HG03432 (cell line): ENCODE data around the gene DDR2.
A peak's percentile ranks its signal among the peaks of the same experiment; 100 is the strongest.
"Not testable (repeated sequence)": the region's sequence is repeated elsewhere in the genome, so short reads cannot be mapped to it uniquely, and the experiment has no call there.

Source experiments
- ATAC-seq: cut with Tn5 transposase; IDR thresholded peaks from one replicate; pipeline ENCODE4 v1.9.1; 2021; ENCODE audit warnings: mild to moderate bottlenecking, moderate library complexity; ENCODE audit not compliant: unreplicated experiment

Gene DDR2

GRCh38 chr1:162753998-162754585 lies 121.8 kb downstream of the DDR2 start:
- ATAC-seq = no peak

- ATAC-seq = no peak
Measured at GRCh38 chr1:162755306-162755705, 123.0 kb downstream of the DDR2 start.

- ATAC-seq = no peak
Measured at GRCh38 chr1:162756523-162756922, 124.3 kb downstream of the DDR2 start.

GRCh38 chr1:162757476-162757875 lies 125.2 kb downstream of the DDR2 start:
- ATAC-seq = no peak

- no peak for ATAC-seq
Measured at GRCh38 chr1:162765788-162766187, 133.5 kb downstream of the DDR2 start.

- no peak for ATAC-seq
Measured at GRCh38 chr1:162772571-162773154, 140.4 kb downstream of the DDR2 start.

- ATAC-seq = no peak
Measured at GRCh38 chr1:162774007-162774406, 141.7 kb downstream of the DDR2 start.

- no peak for ATAC-seq
Measured at GRCh38 chr1:162779043-162779442, 146.8 kb downstream of the DDR2 start.

GRCh38 chr1:162782671-162783070 lies 150.4 kb downstream of the DDR2 start:
- ATAC-seq = no peak

- not testable (repeated sequence) for ATAC-seq
Measured at GRCh38 chr1:162784926-162785325, 152.7 kb downstream of the DDR2 start.

GRCh38 chr1:162788783-162789182 lies 156.5 kb downstream of the DDR2 start:
- not testable (repeated sequence) for ATAC-seq

- peak; percentile 99 for ATAC-seq
Measured at GRCh38 chr1:162790303-162790984, 158.2 kb downstream of the DDR2 start, which contains the start of gene HSD17B7. Gene HSD17B7, plus strand, starts transcription at chr1:162790702. Its CDS starts 99 bp downstream, at chr1:162790801.

GRCh38 chr1:162790985-162791357 lies 158.7 kb downstream of the DDR2 start:
- not testable (repeated sequence) for ATAC-seq

- ATAC-seq = not testable (repeated sequence)
Measured at GRCh38 chr1:162794284-162794683, 162.0 kb downstream of the DDR2 start.

- ATAC-seq = not testable (repeated sequence)
Measured at GRCh38 chr1:162796617-162797279, 164.5 kb downstream of the DDR2 start.

- ATAC-seq = not testable (repeated sequence)
Measured at GRCh38 chr1:162799995-162800830, 167.9 kb downstream of the DDR2 start.

GRCh38 chr1:162807503-162807902 lies 175.2 kb downstream of the DDR2 start:
- not testable (repeated sequence) for ATAC-seq

GRCh38 chr1:162812357-162812756 lies 180.1 kb downstream of the DDR2 start:
- ATAC-seq = not testable (repeated sequence)

GRCh38 chr1:162818136-162818535 lies 185.9 kb downstream of the DDR2 start:
- ATAC-seq = not testable (repeated sequence)

- ATAC-seq = not testable (repeated sequence)
Measured at GRCh38 chr1:162818666-162819065, 186.4 kb downstream of the DDR2 start.
